GM12891 (cell line): Measurements from ENCODE around the gene SCPEP1.
"Not testable (repeated sequence)": the region's sequence is repeated elsewhere in the genome, so short reads cannot be mapped to it uniquely, and the experiment has no call there.

Source experiments
- DNase-seq: peaks from one replicate; pipeline ENCODE4 v3.0.0; 2011; ENCODE audit warnings: low spot score; ENCODE audit not compliant: insufficient read length
- FAIRE-seq: peaks from 2 replicates; lab custom pipeline; 2011; peaks lifted over from hg19 to GRCh38; lab: Jason Lieb, UNC
- PAX5 ChIP-seq: IDR thresholded peaks from 2 replicates; pipeline ENCODE4 v1.6.1; 2011; ENCODE audit warnings: low read length, moderate library complexity, mild to moderate bottlenecking; ENCODE audit not compliant: insufficient read depth, severe bottlenecking
- POLR2A ChIP-seq: IDR thresholded peaks from 2 replicates; pipeline ENCODE4 v1.6.1; 2011; ENCODE audit warnings: low read depth, low read length, control low read depth
- POLR2AphosphoS5 ChIP-seq: IDR thresholded peaks from 2 replicates; pipeline ENCODE4 v1.6.1; 2011; ENCODE audit warnings: low read depth, low read length, control low read depth
- POU2F2 ChIP-seq: IDR thresholded peaks from 2 replicates; pipeline ENCODE4 v1.6.1; 2011; ENCODE audit warnings: low read depth, mild to moderate bottlenecking, control low read depth, low read length, moderate library complexity
- SPI1 ChIP-seq: IDR thresholded peaks from 2 replicates; pipeline ENCODE4 v1.6.1; 2011; ENCODE audit warnings: low read depth, low read length, control low read depth
- TAF1 ChIP-seq: IDR thresholded peaks from 2 replicates; pipeline ENCODE4 v1.6.1; 2011; ENCODE audit warnings: low read depth, low read length, control low read depth

SCPEP1 gene

DNA sequence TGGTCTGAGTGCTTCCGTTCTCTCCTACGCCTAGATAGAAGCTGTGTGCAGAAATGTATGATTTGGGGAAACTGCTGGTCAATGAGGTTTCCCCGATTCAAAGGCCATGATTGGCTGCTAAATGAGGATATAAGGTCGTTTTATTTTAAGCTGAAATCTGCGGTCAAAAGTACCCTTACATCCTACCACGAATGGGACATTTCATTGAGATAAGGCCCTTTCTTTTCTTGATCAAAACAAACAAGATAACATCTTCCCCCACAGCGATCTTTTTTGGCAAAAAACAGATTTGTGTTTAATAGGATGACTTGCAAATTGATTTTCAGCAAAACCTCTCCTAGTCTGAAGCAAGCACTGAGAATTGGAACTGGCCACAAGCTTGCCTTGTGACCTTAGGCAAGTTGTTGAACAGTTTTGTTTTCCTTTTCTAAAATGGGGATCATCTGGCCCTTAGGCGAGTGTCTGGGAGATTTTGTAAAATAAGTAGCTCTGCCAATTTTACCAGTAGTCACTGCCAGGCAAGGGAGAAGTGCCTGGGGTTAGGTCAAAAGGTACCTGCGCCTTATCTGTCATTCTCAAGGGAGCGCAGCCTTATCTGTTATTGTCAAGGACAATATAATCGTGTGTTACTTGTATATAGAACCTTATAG lies 635 bp downstream of the SCPEP1 start:
- FAIRE-seq (peak; percentile 77), DNase-seq (no peak)
- TF ChIP-seq PAX5, result no peak
- no peak for TF ChIP-seq POLR2AphosphoS5
- no peak for TF ChIP-seq SPI1
- TF ChIP-seq POU2F2, result no peak
- TF ChIP-seq POLR2A, result no peak
- no peak for TF ChIP-seq TAF1

DNA sequence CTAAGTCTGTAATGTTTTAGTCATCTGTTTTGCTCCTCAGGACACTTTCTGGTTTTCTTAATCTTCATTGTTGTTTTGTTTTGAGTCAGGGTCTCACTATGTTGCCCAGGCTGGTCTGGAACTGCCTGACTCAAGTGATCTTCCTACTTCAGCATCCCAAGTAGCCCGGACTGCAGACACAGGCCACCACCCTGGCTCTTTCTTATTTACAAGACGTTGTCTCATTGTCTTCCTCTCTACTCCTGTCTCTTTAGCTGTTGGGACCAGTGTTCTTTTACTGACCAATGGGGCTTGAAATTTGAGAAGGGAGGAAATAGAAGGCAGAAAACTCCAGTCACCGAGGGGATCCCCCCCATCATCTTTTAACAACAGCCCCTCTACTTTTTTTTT lies 1.2 kb downstream of the SCPEP1 start:
- DNase-seq (no peak), FAIRE-seq (no peak)
- TF ChIP-seq PAX5 (no peak), POU2F2 (no peak)

DNA sequence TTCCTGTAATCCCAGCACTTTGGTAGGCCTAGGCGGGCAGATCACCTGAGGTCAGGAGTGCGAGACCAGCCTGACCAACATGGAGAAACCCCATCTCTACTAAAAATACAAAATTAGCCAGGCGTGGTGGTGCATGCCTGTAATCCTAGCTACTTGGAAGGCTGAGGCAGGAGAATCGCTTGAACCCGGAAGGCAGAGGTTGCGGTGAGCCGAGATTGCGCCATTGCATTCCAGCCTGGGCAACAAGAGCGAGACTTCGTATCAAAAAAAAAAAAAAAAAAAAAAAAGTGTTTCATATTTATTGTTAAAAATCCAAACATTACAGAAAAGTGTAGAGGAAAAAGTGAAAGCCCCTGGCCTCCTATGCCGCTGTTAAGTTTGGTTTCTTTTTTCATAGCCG lies 2.6 kb downstream of the SCPEP1 start:
- FAIRE-seq, DNase-seq: not testable (repeated sequence)

GRCh38 chr17:56982312-56982711 lies 4.4 kb downstream of the SCPEP1 start:
- DNase-seq (no peak), FAIRE-seq (no peak)

GRCh38 chr17:56983366-56983765 lies 5.4 kb downstream of the SCPEP1 start:
- TF ChIP-seq POLR2AphosphoS5 (no peak), SPI1 (no peak), TAF1 (no peak), POU2F2 (no peak), POLR2A (no peak), PAX5 (no peak)
- DNase-seq (no peak), FAIRE-seq (no peak)

More at GRCh38 chr17:56982312-56982711, 4.4 kb downstream of the SCPEP1 start:
- TF ChIP-seq POLR2AphosphoS5 (no peak), SPI1 (no peak), TAF1 (no peak), POU2F2 (no peak), POLR2A (no peak), PAX5 (no peak)

DNA sequence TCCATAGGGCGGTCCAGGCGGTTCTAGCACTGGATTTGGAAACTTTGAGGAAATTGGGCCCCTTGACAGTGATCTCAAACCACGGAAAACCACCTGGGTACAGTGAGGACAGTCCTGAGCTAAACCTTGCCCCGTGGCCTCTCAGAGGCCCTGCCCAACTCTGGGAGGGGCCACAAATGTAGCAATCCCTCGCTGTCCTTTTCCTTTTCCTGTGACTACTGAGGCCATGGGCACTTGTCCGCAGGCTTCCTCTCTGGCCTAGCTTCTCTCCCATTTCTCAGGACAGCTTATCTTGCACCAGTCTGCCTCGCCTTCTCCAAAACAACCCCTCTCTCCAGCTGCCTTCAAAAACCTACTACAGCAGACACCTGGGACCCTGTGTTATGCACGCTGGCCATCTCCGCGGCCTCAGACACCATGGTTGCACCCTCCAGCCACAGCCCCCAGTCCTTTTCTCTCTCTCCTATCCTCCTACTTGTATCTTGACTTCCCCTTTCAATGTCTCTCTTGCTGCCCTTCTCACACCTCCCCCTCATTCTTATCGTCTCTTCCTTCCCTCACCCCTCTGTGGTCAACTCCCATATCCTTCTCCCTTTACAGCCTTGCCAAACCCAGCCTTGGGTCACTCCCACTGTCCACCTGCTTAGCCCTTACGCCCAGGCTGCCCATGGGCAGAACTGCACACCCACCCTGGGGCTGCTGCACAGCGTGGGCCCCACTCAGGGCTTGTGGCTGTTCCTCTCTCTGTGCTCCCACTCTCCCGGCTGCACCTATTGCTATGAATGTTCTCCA lies 7.6 kb downstream of the SCPEP1 start:
- FAIRE-seq (no peak), DNase-seq (no peak)
- TF ChIP-seq POU2F2, result no peak
- TF ChIP-seq SPI1, result no peak
- TF ChIP-seq TAF1, result no peak
- no peak for TF ChIP-seq PAX5
- TF ChIP-seq POLR2AphosphoS5, result no peak
- no peak for TF ChIP-seq POLR2A

DNA sequence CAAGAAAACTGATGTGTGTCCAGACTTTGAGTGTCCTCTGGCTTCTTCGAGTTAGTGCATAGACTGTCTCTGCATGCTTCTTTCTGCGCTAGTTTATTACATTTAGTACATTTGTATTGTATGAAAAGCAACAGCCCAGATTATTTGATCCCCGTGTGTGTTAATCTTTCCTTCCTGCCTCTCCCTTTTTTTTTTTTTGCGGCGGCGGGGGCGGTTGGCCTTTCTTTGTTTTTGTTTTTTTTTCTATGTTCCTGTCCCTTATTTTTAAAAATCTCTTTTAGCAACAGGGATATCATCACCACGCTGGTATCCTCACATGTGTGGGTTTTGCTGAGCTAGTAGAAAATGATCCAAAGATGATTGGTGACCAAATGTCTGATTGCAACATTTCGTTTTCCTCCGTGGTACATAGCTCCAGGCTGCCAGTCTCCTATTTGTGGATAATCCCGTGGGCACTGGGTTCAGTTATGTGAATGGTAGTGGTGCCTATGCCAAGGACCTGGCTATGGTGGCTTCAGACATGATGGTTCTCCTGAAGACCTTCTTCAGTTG lies 9.4 kb downstream of the SCPEP1 start:
- FAIRE-seq (no peak), DNase-seq (no peak)
- TF ChIP-seq POLR2A, result no peak
- no peak for TF ChIP-seq POLR2AphosphoS5
- TF ChIP-seq POU2F2, result no peak
- no peak for TF ChIP-seq TAF1
- TF ChIP-seq PAX5, result no peak
- no peak for TF ChIP-seq SPI1

GRCh38 chr17:56988901-56989572 lies 11.1 kb downstream of the SCPEP1 start:
- no peak for DNase-seq
- TF ChIP-seq POU2F2 (no peak), POLR2A (no peak), POLR2AphosphoS5 (no peak), TAF1 (no peak), PAX5 (no peak), SPI1 (no peak)
- no peak for FAIRE-seq

- TF ChIP-seq POLR2AphosphoS5 (no peak), SPI1 (peak; percentile 88)
- no peak for DNase-seq
- peak; percentile 13 for FAIRE-seq
These were observed 14.4 kb downstream of the SCPEP1 start for GRCh38 chr17:56992364-56992763.
